Fibroblast of mammary gland (primary cell): Measurements from ENCODE around the gene DVL3.

Source experiments
- DNase-seq: peaks from one replicate; pipeline ENCODE4 v3.0.0-alpha.2; 2010; ENCODE audit warnings: low read depth
- H3K4me3 ChIP-seq: 2 replicates; pipeline ENCODE4 v1.5.1; 2011; ENCODE audit warnings: low read depth, mild to moderate bottlenecking, low read length, moderate library complexity; ENCODE audit not compliant: control insufficient read depth
- CTCF ChIP-seq: conservative IDR thresholded peaks from 2 replicates; pipeline ENCODE4 v1.5.1; 2011; ENCODE audit warnings: low read depth, low read length, inconsistent platforms; ENCODE audit not compliant: control insufficient read depth, insufficient read depth

Gene DVL3

GRCh38 chr3:184188080-184188479, 32.9 kb downstream of the DVL3 start:
- no peak for DNase-seq
- H3K4me3 ChIP-seq, result no peak overlapping the region
- TF ChIP-seq CTCF, result no peak

- DNase-seq, result no peak
- H3K4me3 ChIP-seq, result no peak overlapping the region
- TF ChIP-seq CTCF, result no peak
These were observed 34.2 kb downstream of the DVL3 start for GRCh38 chr3:184189421-184189820.

GRCh38 chr3:184192889-184193288, 37.7 kb downstream of the DVL3 start:
- no peak overlapping the region for H3K4me3 ChIP-seq
- DNase-seq, result no peak
- TF ChIP-seq CTCF, result no peak

GRCh38 chr3:184193991-184194539, 38.9 kb downstream of the DVL3 start:
- no peak for DNase-seq
- no peak overlapping the region for H3K4me3 ChIP-seq
- no peak for TF ChIP-seq CTCF

- H3K4me3 ChIP-seq, result no peak overlapping the region
- TF ChIP-seq CTCF, result no peak
- no peak for DNase-seq
These were observed 41.4 kb downstream of the DVL3 start for GRCh38 chr3:184196536-184196935.

- no peak for DNase-seq
- no peak overlapping the region for H3K4me3 ChIP-seq
- TF ChIP-seq CTCF, result no peak
These were observed 43.3 kb downstream of the DVL3 start for GRCh38 chr3:184198509-184198908.

GRCh38 chr3:184200825-184201224, 45.6 kb downstream of the DVL3 start:
- no peak overlapping the region for H3K4me3 ChIP-seq
- no peak for TF ChIP-seq CTCF
- DNase-seq, result no peak
